SK-N-SH (cell line): ENCODE data around the gene GPATCH2L. TPM values are rescaled to one million over a fixed set of nuclear protein-coding genes. Genes with fewer than 3 reads are reported as not detected.

Experiments
- CTCF ChIA-PET: fragments of 300-600, 350-600 bp; formaldehyde crosslinking; extraction: SDS; loops from one replicate; lab custom pipeline; 2021; lab: Yijun Ruan, JAX
- POLR2A ChIA-PET: fragments of 350-600 bp; sonication (Branson Sonifier 250); formaldehyde crosslinking; extraction: SDS; loops from one replicate; lab custom pipeline; 2020; ENCODE audit warnings: antibody characterized with exemption, inconsistent platforms; lab: Yijun Ruan, JAX
- DNase-seq: peaks from one replicate; pipeline ENCODE4 v3.0.0; 2012
- H2AFZ ChIP-seq: fragments of 200-600 bp; sonication (generic); 2 replicates; pipeline ENCODE4 v1.8.1; 2016; ENCODE audit warnings: antibody characterized with exemption, mild to moderate bottlenecking, low read depth
- H3F3A ChIP-seq: fragments of 200-600 bp; sonication (generic); replicated peaks from 2 replicates; pipeline ENCODE3; 2016; ENCODE audit warnings: antibody characterized with exemption, mild to moderate bottlenecking; ENCODE audit not compliant: insufficient read depth
- H3K27ac ChIP-seq, 2 experiments: fragments of 200-500 bp in 1 of 2; fragments of 200-600 bp in 1 of 2; sonication (Bioruptor generic) in 1 of 2; sonication (generic), shearing (Covaris generic) in 1 of 2; 2 replicates each; pipeline versions ENCODE4 v1.5.1 to v1.6.1; 2014 to 2016; ENCODE audit warnings: low read depth in 2 of 2, inconsistent platforms in 1 of 2, low read length in 1 of 2, mild to moderate bottlenecking in 1 of 2, mixed read lengths in 1 of 2
- H3K27me3 ChIP-seq: fragments of 200-600 bp; sonication (generic), shearing (Covaris generic); 2 replicates; pipeline ENCODE4 v1.6.1; 2016; ENCODE audit warnings: mixed run types; ENCODE audit not compliant: insufficient read depth
- H3K36me3 ChIP-seq, 2 experiments: fragments of 200-500 bp in 1 of 2; fragments of 200-600 bp in 1 of 2; sonication (Bioruptor generic) in 1 of 2; sonication (generic) in 1 of 2; replicated peaks in 1 of 2; 2 replicates each; pipeline versions ENCODE3 to v1.5.1; 2014 to 2016; ENCODE audit warnings: low read length in 1 of 2, mild to moderate bottlenecking in 1 of 2; ENCODE audit not compliant: insufficient read depth in 2 of 2, control insufficient read depth in 1 of 2
- H3K4me1 ChIP-seq, 2 experiments: fragments of 200-500 bp in 1 of 2; fragments of 200-600 bp in 1 of 2; sonication (Bioruptor generic) in 1 of 2; sonication (generic), shearing (Covaris generic) in 1 of 2; 2 replicates each; pipeline versions ENCODE4 v1.5.1 to v1.6.1; 2014 to 2016; ENCODE audit warnings: low read depth in 1 of 2, low read length in 1 of 2, mixed run types in 1 of 2; ENCODE audit not compliant: insufficient read depth in 2 of 2, control insufficient read depth in 1 of 2
- H3K4me2 ChIP-seq: fragments of 200-600 bp; sonication (generic), shearing (Covaris generic); 2 replicates; pipeline ENCODE4 v1.6.1; 2017; ENCODE audit warnings: mixed run types
- H3K4me3 ChIP-seq, 2 experiments: fragments of 200-500 bp in 1 of 2; fragments of 200-600 bp in 1 of 2; sonication (Bioruptor generic) in 1 of 2; sonication (generic), shearing (Covaris generic) in 1 of 2; 2 replicates each; pipeline versions ENCODE4 v1.5.1 to v1.8.1; 2014 to 2016; ENCODE audit warnings: low read depth in 2 of 2, inconsistent platforms in 1 of 2, low read length in 1 of 2, mild to moderate bottlenecking in 1 of 2, mixed read lengths in 1 of 2, moderate library complexity in 1 of 2
- H3K79me2 ChIP-seq: fragments of 200-600 bp; sonication (generic); 2 replicates; pipeline ENCODE4 v1.8.1; 2017; ENCODE audit warnings: mild to moderate bottlenecking; ENCODE audit not compliant: insufficient read depth
- H3K9ac ChIP-seq: fragments of 200-600 bp; sonication (generic); 2 replicates; pipeline ENCODE4 v1.6.1; 2017; ENCODE audit warnings: mixed run types
- H3K9me2 ChIP-seq: fragments of 200-600 bp; sonication (generic); 2 replicates; pipeline ENCODE4 v1.6.1; 2017; ENCODE audit warnings: mixed run types
- H3K9me3 ChIP-seq: fragments of 200-600 bp; sonication (generic); 2 replicates; pipeline ENCODE4 v1.6.1; 2017; ENCODE audit warnings: mixed run types, mild to moderate bottlenecking, moderate library complexity
- H4K20me1 ChIP-seq: fragments of 200-600 bp; sonication (generic); 2 replicates; pipeline ENCODE4 v1.6.1; 2017; ENCODE audit warnings: mild to moderate bottlenecking, mixed run types; ENCODE audit not compliant: insufficient read depth
- ELF1 ChIP-seq: IDR thresholded peaks from 2 replicates; pipeline ENCODE4 v1.4.0; 2012
- EP300 ChIP-seq, 2 experiments: IDR thresholded peaks; 2 replicates each; pipeline versions ENCODE4 v1.4.0 to v1.6.1; 2012; ENCODE audit warnings: borderline replicate concordance in 1 of 2, low read depth in 1 of 2, low read length in 1 of 2
- EZH2phosphoT487 ChIP-seq: fragments of 200-600 bp; sonication (generic); IDR thresholded peaks from 2 replicates; pipeline ENCODE4 v1.6.1; 2017; ENCODE audit warnings: low read depth, mixed run types, mild to moderate bottlenecking, antibody characterized with exemption, moderate library complexity, borderline replicate concordance
- FOSL2 ChIP-seq: IDR thresholded peaks from 2 replicates; pipeline ENCODE4 v1.4.0; 2012; ENCODE audit warnings: low read depth, mild to moderate bottlenecking, moderate library complexity, borderline replicate concordance
- GABPA ChIP-seq: IDR thresholded peaks from 2 replicates; pipeline ENCODE4 v1.4.0; 2012; ENCODE audit warnings: low read depth, mild to moderate bottlenecking
- IRF3 ChIP-seq: fragments of 150-350 bp; IDR thresholded peaks from 2 replicates; pipeline ENCODE4 v1.6.1; 2016; ENCODE audit warnings: mild to moderate bottlenecking, low read depth, low read length
- JUND ChIP-seq: IDR thresholded peaks from 2 replicates; pipeline ENCODE4 v1.4.0; 2012
- MXI1 ChIP-seq: IDR thresholded peaks from 2 replicates; pipeline ENCODE4 v1.6.1; 2012; ENCODE audit warnings: mild to moderate bottlenecking, low read depth, low read length, improper control_type of control experiment
- NFIC ChIP-seq: IDR thresholded peaks from 2 replicates; pipeline ENCODE4 v1.4.0; 2012; ENCODE audit warnings: borderline replicate concordance
- POLR2AphosphoS5 ChIP-seq: IDR thresholded peaks from 2 replicates; pipeline ENCODE4 v1.6.1; 2012; ENCODE audit warnings: low read depth, low read length
- RAD21 ChIP-seq: IDR thresholded peaks from 2 replicates; pipeline ENCODE4 v1.6.1; 2012; ENCODE audit warnings: mild to moderate bottlenecking, low read length
- RCOR1 ChIP-seq: fragments of 150-350 bp; IDR thresholded peaks from 2 replicates; pipeline ENCODE4 v1.6.1; 2017; ENCODE audit warnings: antibody characterized with exemption, low read length
- REST ChIP-seq: IDR thresholded peaks from 2 replicates; pipeline ENCODE4 v1.6.1; 2012; ENCODE audit warnings: mild to moderate bottlenecking, low read depth, low read length, moderate library complexity
- RFX5 ChIP-seq: IDR thresholded peaks from 2 replicates; pipeline ENCODE4 v1.6.1; 2012; ENCODE audit warnings: mild to moderate bottlenecking, improper control_type of control experiment, low read length
- RXRA ChIP-seq: IDR thresholded peaks from 2 replicates; pipeline ENCODE4 v1.4.0; 2012; ENCODE audit warnings: low read depth, mild to moderate bottlenecking, borderline replicate concordance
- TAF1 ChIP-seq: IDR thresholded peaks from 2 replicates; pipeline ENCODE4 v1.6.1; 2012; ENCODE audit warnings: low read depth, mild to moderate bottlenecking, low read length, moderate library complexity, borderline replicate concordance
- USF1 ChIP-seq: IDR thresholded peaks from 2 replicates; pipeline ENCODE4 v1.4.0; 2012; ENCODE audit warnings: low read depth, borderline replicate concordance
- USF2 ChIP-seq: fragments of 150-350 bp; IDR thresholded peaks from 2 replicates; pipeline ENCODE4 v1.6.1; 2017; ENCODE audit warnings: antibody characterized with exemption, low read length, low read depth, borderline replicate concordance
- YY1 ChIP-seq: IDR thresholded peaks from 2 replicates; pipeline ENCODE4 v1.4.0; 2012; ENCODE audit warnings: low read depth, mild to moderate bottlenecking
- ZBTB33 ChIP-seq: IDR thresholded peaks from 2 replicates; pipeline ENCODE4 v1.4.0; 2012; ENCODE audit warnings: low read depth, borderline replicate concordance
- WGBS: methylation state at CpG from one replicate; pipeline ENCODE4 v1.1.6; 2017; ENCODE audit warnings: low lambda C conversion rate; 5-methylcytosine and 5-hydroxymethylcytosine counted together
- polyA plus RNA-seq, 3 experiments: library from polyadenylated mRNA; depleted of rRNA; stranded (reverse); fragments of >200 nt; gene quantifications; 2 replicates each; pipeline ENCODE4 v1.2.3, GENCODE V29; 2012

Gene GPATCH2L
- polyA plus RNA-seq, 1 of the 3 experiments (the other 2 are of a cell fraction): 17.7 TPM

GRCh38 chr14:76106188-76106587 lies 45.5 kb upstream of the GPATCH2L start:
- H3K9ac ChIP-seq: no peak overlapping the region
- no peaks in the 10 kb centered on the region for H3K4me1 ChIP-seq
- DNase-seq: no peak
- H3K36me3 ChIP-seq: no peaks in the 10 kb centered on the region
- no peaks in the 10 kb centered on the region for H3K79me2 ChIP-seq
- H3K4me3 ChIP-seq: no peak overlapping the region
- H3K9me2 ChIP-seq: no peaks in the 10 kb centered on the region
- H2AFZ ChIP-seq: no peak overlapping the region
- WGBS: 58% methylated on average over 2 of the region's 2 CpGs
- CTCF ChIA-PET: interaction anchor here (3.0 kb wide), 1 partner anchor 55 kb away, joined by 11 read pairs; no protein-coding TSS in a partner anchor
- POLR2A ChIA-PET: no interaction called here
- H3K4me2 ChIP-seq: no peak overlapping the region
- TF ChIP-seq MXI1 (no peak), RXRA (no peak), TAF1 (no peak), JUND (no peak), RCOR1 (no peak), EP300 (IDR thresholded peaks at IDR 0.05; ENCODE audit: borderline replicate concordance in 1 of 2, low read depth in 1 of 2, low read length in 1 of 2) (no peak), USF1 (no peak), RFX5 (no peak), EZH2phosphoT487 (no peak), FOSL2 (no peak), REST (no peak), USF2 (no peak), ELF1 (no peak), YY1 (no peak), POLR2AphosphoS5 (no peak), GABPA (no peak), NFIC (no peak), RAD21 (no peak), IRF3 (no peak), ZBTB33 (no peak)
- TF ChIP-seq, all 33 proteins: peak for 0
- Histone ChIP-seq H3K27ac (no peak overlapping the region), H4K20me1 (no peaks in the 10 kb centered on the region), H3K9me3 (no peaks in the 10 kb centered on the region), H3F3A (no peaks in the 10 kb centered on the region), H3K27me3 (no peaks in the 10 kb centered on the region; the same call in 1 of the 2 replicates)
